GM18858 (cell line): Measurements from ENCODE around the gene MTFP1.
"Not testable (repeated sequence)": the region's sequence is repeated elsewhere in the genome, so short reads cannot be mapped to it uniquely, and the experiment has no call there.

Experiments used
- ATAC-seq: cut with Tn5 transposase; IDR thresholded peaks from one replicate; pipeline ENCODE4 v1.9.1; 2021; ENCODE audit not compliant: unreplicated experiment

Gene MTFP1

DNA sequence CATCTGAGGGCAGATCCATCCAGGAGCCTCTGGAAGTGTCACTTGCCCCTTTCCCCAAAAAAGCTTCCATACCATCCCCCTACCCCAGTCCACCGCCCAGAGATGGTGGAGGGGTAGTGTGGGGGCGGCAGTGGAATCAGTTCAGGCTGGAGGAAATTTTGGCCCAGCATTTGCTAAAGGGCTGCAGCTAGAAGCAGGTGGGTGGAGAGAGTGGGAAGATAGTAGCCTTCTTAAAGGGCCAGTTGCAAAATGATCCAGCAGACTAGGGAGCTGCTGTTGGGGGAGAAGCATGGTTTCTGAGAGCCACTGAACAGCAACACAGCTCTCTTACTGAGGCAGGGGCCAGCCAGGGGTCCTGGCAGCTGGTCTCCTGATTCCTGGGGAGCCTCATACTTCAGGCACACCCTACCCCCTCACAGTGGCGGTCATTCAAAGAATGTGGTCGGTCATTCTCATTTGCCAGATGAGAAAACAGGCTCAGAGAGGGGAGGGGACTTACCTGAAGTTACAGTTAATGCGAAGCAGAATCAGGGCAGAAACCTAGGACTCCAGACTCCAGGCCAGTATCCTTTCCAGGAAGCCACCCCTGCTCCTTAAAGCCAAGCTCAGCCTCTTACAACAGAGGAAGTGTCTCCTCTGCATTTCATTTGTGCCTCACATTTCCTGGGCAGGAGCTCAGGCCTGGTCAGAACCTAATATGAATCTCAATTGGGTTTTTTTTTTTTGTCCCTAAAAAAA lies 23.4 kb upstream of the MTFP1 start:
- ATAC-seq: no peak

DNA sequence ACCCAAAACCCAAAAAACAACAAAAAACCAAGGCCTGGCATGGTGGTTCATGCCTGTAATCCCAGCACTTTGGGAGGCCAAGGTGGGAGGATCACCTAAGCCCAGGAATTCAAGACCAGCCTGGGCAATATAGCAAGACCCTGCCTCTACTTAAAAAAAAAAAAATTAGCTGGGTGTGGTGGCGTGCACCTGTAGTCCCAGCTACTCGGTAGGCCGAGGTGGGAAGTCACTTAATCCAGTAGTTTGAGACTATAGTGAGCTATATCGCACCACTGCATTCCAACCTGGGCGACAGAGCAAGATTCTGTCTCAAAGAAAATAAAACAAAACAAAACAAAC lies 22.8 kb upstream of the MTFP1 start:
- not testable (repeated sequence) for ATAC-seq

DNA sequence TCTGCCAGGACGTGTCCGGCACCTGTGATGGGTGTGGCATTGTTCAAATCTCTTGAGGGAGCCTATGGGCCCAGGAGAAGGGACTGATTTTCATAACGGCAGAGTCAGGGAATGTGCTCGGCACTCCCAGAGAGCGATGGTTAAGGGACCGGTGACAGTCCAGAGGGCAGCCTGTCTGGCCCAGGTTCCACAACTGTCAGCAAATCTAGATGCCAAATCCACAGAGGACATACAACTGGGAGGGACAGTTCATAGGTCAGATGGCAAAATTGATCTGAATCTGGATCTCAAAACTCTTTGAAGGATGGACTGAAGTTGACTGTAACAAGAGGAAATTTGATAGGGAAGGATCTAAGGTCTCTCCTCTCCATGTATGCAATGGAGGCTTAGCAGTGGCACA lies 21.3 kb upstream of the MTFP1 start:
- no peak for ATAC-seq

DNA sequence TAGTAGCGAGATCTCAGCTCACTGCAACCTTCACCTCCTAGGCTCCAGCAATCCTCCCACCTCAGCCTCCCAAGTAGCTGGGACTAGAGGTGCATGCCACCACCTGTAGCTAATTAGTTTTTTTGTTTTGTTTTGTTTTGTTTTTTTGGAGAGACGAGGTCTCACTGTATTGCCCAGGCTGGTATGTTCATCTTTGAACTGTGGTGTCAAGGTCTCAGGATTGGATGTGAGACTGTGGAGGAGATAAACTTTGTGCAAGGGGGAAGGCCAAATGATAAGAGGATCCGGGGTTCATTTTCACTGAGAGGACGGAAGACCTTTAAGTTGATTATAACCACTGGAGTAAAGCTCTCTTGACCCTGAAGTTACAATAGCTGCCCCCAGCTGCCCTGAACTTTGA lies 19.8 kb upstream of the MTFP1 start:
- no peak for ATAC-seq

DNA sequence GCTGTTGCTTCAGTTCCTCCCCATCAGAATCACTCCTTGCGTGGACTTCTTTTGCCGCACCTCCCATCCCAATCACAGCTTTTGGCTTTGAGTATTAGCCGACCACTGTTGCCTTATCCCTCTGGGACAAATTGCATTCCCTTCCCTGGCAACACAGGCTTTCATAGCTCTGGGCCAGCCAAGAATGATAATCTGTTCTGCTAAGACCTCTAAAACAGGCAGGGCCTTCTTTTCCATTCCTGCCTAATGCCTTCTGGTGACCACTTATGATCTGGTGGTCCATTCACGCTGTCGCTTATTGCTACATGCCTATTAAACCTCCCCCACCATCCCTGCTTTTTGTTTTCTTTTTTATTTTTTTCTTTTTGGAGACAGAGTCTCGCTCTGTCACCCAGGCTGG lies 19.2 kb upstream of the MTFP1 start:
- ATAC-seq: no peak

DNA sequence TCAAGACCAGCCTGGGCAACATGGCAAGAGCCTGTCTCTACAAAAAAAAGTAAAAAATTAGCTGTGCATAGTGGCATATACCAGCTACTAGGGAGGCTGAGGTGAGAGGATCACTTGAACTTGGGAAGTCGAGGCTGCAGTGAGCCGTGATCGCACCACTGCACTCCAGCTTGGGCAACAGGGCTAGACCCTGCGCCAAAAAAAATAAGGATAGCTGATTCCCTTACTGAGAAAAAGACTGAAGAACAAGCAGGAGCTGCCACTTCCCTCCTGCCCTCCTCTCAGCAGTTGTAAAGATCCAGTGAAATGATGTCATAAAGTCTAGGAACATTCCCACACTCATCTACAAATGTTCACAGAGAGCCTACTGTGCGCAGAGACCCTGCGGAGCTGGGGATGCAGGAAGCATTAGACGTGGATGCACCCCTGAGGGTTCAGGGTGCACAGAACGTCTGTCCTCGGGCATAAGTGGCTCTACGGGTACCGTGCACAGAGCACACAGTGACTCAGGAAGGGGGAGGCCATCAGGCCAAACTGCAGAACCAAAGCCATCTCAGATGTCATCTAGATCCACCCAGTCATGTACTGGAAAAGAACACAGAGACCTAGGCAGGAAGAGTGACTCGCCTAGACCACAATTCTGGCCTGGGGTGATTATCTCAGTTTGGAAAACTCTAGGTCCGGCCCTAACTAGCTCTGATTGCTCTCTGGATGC lies 17.0 kb upstream of the MTFP1 start:
- no peak for ATAC-seq

DNA sequence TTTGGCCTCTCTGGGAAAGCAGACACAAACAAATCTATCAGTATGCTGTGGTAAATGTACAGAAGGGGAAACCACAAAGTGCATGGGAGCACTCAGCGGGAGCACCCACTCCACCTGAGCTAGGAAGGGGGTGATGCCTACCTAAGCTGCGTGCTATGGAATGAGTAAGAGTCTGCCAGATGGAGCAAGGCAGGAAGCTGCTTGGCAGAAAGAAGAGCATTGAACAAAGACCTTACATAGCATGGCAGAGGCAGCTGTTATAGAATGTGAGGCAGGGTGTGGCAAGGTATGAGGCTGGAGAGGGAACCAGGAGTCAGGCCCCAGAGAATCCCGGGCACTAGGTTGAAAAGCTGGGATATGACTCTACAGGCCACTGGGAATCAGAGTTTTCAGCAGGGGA lies 13.8 kb upstream of the MTFP1 start:
- ATAC-seq: no peak

DNA sequence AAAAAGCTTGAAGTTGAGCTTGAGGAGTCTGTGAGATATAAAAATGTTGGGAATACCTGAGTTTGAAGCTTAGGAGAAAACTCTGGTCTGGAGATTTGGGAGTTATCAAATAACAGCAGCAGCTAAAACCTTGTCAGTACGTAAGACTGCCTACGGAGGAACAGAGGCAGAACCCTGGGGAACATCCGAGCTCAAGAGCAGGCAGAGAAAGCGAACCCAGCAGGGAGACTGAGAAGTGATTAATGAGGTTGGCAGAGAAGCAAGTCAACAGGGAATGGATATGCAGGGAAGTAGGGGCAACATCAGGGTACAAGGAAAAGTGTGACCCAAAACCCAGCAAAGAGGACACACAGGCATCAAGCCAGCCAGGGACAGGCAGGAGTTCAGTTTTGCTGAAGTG lies 12.6 kb upstream of the MTFP1 start:
- ATAC-seq: no peak

DNA sequence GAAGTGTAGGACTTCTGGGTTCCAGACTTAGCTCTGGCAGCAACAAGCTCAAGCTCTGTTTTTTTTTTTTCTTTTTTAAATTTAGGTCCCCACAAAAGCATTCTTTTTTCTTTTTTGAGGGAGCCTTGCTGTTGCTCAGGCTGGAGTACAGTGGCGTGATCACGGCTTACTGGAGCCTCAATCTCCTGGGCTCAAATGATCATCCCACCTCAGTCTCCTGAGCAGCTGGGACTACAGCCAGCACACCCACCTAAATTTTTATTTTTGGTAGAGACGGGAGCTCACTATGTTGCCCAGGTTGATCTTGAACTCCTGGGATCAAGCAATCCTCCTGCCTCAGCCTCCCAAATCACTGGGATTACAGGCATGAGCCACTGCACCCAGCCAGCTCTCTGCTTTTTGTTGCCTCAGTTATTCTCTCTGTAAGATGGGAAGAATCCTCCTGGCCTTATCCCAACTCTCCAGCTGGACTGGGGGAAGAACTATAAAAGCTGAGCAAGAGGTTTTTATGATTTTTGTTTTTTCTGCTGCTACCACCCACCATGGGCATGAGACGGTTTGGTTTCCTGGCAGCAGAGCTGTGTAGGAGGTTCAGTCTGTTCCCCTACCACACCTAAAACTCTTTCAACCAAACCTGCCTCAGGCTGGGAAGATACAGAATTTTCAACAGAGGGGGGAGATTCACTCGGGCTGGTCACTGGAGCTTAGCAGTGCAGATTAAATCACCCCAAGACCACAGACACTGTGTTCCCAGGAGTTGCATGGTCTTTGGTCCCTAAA lies 11.6 kb upstream of the MTFP1 start:
- no peak for ATAC-seq

DNA sequence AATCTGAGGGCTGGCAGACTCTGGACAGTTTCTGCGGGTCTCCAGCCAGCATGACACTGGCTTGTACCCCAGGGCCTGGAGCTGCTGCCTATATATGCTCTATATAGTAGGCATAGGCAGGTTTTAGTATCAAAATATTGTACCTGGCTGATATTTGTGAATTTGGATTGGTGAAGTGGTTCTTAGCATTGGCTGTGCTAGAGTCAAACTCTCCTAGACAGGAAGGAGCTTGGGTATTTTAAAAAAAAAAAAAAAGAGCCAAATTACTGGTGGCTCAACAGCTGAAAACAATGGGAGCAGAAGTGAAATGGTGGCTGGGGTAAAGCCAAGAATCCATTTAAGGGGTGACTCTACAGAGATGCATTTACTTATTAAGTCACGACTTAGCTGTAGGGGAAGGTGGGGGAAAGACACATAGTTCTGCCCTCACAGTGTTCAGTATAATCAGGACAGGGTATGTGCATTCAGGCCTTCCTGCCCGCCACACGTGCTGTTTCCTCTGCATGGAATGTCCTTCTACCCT lies 11.0 kb upstream of the MTFP1 start:
- ATAC-seq: no peak

DNA sequence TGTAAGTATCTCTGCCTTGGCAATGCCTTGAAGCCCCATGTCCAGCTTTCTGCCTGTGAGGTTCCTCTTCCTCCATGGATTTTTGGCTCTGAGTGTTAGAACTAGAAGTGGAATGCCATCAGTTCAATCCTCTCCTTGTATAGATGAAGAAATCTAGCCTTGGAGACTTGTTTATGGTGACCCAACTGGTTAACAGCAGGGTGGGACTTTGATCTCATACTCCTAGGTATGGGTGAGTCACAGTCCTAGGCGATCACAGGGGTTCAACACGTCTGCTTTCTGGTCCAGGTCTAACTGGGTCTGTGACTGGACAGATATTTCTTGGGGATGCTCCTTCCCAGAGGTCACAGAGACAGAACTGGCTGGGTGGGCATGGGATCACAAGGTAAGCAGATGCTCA lies 9.2 kb upstream of the MTFP1 start:
- no peak for ATAC-seq

DNA sequence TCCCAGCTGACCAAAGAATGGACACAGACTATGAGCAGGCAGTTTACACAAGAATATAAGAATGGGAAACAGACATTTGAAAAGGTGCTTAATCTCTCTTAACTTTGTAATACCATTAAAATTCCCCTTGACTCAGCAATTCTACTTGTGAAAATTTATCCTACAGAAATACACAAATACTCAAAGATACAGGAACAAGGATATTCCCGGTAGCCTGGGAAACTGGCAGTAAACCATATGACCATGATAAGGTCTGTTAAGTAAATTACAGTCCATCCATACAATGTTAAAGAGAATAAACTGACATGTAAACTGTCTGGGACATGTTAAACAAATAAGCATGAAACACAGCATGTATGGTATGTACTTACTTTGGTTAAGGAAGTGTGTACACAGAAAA lies 8.7 kb upstream of the MTFP1 start:
- no peak for ATAC-seq

DNA sequence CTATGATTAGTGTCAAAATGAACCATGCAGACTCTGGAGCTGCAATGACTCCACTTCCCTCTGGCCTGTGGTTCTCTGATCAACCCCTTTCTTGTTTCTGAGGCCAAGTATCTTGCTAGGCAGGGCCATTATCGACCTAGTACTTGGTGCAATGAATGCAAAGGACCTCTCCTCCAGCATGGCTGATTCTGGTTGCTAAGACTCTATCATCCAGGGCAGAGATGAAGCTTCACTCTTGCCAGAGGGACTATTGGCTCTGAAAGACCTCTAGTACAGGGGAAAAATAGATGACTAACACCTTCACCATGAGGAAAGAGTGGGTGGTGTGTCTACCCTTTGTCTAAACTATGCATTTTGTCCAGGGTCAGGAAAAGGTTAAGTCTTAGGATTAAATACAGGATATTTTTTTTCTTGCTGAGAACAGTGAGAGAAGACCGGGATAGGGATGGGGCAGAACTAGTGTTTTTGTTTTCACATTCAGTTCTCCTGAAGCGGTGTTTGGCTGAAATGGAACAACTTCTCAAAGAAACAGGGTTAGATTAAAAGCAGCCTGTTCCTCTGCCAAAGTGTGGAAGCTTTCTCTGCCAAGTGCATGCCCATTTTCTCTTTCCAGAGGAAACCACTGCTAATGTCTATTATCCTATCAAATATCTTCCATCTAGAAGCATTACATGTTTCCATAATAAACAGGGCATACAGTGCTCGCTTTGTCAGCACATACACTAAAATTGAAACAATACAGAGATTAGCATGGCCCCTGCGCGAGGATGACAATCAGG lies 5.0 kb upstream of the MTFP1 start:
- no peak for ATAC-seq

DNA sequence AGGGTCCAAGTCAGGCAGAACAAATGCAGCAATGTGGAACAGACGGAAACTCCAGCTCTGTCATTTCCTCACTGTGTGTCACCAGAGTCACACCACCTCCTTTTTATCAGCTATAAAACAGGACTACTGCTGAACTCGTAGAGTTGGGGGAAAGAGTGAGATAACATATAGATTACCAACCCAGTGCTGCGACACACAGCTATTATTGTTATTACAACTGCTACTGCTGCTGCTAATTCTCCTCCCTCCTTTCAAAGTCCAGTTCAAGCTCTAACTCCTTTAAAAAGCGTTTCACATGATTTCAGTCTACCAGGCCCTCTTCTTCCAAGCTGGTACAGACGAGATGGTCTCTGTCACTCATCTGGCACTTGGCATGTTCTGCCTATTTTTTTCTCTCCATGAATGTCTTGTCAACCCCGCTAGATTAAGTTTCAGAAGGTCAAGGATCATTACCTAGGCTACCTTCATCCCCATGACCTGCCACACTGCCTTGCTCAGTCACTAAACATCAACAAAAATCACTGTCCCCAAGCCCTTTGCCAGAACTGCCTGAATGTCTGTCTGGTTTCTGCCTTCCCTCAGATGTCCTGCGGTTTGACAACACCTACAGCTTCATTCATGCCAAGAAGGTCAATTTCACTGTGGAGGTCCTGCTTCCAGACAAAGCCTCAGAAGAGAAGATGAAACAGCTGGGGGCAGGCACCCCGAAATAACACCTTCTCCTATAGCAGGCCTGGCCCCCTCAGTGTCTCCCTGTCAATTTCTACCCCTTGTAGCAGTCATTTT lies 3.7 kb upstream of the MTFP1 start:
- ATAC-seq: no peak

DNA sequence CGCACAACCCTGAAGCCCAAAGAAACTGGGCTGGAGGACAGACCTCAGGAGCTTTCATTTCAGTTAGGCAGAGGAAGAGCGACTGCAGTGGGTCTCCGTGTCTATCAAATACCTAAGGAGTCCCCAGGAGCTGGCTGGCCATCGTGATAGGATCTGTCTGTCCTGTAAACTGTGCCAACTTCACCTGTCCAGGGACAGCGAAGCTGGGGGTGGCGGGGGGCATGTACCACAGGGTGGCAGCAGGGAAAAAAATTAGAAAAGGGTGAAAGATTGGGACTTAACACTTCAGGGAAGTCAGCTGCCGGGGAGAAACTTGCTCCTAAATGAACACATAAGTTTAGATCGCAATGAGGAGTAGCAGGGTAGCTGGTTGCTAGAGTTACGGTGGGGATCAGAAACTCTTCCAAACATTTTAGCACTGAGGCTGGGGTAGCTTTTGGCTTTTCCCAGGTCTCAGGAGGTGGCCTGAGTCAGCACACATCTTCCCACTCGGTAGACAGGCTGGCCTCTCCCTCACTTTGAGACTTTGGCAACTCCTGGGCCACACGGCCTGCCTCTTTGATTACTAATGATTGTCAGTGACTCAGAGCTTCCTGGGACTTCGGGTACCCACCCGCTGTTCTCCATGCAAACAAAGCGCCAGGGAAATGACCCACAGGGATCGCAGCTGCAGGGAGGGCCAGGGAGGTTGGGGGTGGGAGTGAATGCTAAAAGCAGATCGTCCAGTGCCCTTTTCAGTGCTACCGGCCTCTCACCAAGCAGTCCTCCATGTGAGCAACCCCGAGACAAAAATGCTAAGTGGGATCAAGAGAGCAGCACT lies 2.9 kb upstream of the MTFP1 start:
- no peak for ATAC-seq

DNA sequence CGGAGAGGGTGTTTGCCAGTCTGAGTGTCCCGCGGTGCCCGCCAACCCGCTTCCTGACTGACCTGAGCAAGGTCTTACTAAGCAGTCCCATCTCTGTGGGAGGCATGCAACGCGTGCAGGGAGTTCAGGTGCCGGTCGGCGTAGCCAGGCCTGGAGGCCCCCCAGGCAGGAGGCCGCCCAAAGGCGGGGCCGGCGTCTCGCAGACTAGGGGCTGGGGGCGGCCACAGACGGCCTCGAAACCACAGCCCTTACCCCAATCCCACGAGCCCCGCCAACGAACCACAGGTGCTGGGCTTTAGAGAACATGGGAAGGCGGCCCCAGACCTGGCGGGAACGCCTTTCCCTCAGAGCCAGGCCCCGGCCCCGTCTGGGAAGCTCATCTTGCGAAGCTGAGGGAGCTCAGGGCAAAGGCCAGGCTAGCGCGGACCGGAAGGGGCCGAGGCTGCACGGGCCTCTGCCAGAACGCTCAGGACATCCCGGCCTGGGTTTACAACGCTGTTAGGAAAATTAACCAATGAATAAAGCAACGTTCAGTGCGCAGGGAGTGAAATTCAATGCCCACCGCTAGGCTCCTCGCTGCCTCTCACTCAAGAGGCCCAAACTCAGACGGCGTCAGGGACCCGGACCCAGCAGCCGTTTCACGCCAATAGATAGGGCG lies 2.1 kb upstream of the MTFP1 start:
- ATAC-seq: no peak

DNA sequence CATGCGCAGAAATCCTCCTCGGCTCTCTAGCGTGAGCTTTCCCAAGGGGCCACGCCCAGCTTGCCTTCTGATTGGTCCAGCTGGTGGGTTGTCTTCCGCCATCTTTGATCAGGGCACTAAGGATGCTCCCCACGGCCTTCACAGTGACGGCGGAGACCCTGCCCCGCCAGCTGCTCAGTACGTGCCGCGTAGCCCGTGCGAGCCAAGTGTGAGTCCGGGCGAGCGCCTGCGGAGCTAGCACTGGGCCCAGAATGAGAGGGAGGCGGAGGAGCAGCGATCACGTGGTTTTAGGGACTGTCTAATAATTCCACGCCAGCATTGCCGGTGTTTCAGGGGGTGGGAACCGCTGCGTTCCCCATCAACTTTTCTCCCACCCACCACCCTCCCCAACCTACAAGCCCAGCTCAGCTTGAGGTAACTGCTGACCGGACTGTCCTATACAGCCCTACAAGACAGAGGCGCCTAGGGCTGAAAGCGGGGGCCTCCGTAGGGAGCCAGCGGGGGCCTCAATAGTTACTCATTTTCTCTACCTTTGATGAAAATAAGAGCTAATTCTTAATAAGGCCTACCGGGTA lies 1.5 kb upstream of the MTFP1 start:
- ATAC-seq: peak; percentile 71

DNA sequence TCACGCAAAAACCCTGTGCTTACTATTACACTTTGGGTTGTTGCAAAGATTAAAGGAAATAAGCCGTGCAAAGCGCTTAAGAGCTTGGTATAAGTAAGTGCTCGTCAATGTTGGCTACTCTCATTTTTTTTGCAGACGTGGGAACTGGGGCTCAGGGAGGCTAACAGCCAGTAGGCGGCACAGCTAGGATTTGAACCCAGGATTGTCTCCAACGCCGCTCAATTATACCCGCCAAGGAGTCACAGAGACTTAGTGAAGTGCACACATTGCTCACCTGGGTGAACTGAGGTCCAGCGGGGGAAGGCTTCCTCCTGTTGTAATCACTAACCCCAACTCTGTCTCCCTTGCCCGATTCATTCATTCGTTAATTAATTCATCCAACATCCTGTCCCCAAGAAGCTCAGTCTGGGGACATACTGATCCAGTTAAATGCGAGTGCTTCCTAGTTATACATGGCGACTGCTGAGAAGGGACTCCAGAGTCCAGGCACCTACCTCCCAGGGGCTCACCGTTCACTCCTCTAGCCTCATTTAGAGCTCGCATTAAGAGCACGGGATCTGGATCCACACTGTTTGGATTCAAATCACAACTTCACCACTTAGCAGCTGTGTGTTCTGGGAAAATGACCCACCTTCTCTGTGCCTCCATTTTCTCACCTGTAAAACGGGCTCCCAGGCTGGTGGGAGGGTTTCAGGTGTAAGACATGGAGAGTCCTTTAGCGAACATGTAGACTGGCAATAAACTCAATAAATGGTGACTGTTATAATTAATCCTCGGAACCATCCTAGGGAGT lies 838 bp upstream of the MTFP1 start:
- ATAC-seq: no peak
